SK-N-SH (cell line): ENCODE data around the gene MEPE. TPM values are rescaled to one million over a fixed set of nuclear protein-coding genes. Genes with fewer than 3 reads are reported as not detected.

Source experiments
- CTCF ChIA-PET: fragments of 300-600, 350-600 bp; formaldehyde crosslinking; extraction: SDS; loops from one replicate; lab custom pipeline; 2021; lab: Yijun Ruan, JAX
- POLR2A ChIA-PET: fragments of 350-600 bp; sonication (Branson Sonifier 250); formaldehyde crosslinking; extraction: SDS; loops from one replicate; lab custom pipeline; 2020; ENCODE audit warnings: antibody characterized with exemption, inconsistent platforms; lab: Yijun Ruan, JAX
- DNase-seq: peaks from one replicate; pipeline ENCODE4 v3.0.0; 2012
- H2AFZ ChIP-seq: fragments of 200-600 bp; sonication (generic); 2 replicates; pipeline ENCODE4 v1.8.1; 2016; ENCODE audit warnings: antibody characterized with exemption, mild to moderate bottlenecking, low read depth
- H3F3A ChIP-seq: fragments of 200-600 bp; sonication (generic); replicated peaks from 2 replicates; pipeline ENCODE3; 2016; ENCODE audit warnings: antibody characterized with exemption, mild to moderate bottlenecking; ENCODE audit not compliant: insufficient read depth
- H3K27ac ChIP-seq, 2 experiments: fragments of 200-500 bp in 1 of 2; fragments of 200-600 bp in 1 of 2; sonication (Bioruptor generic) in 1 of 2; sonication (generic), shearing (Covaris generic) in 1 of 2; 2 replicates each; pipeline versions ENCODE4 v1.5.1 to v1.6.1; 2014 to 2016; ENCODE audit warnings: low read depth in 2 of 2, inconsistent platforms in 1 of 2, low read length in 1 of 2, mild to moderate bottlenecking in 1 of 2, mixed read lengths in 1 of 2
- H3K27me3 ChIP-seq: fragments of 200-600 bp; sonication (generic), shearing (Covaris generic); 2 replicates; pipeline ENCODE4 v1.6.1; 2016; ENCODE audit warnings: mixed run types; ENCODE audit not compliant: insufficient read depth
- H3K36me3 ChIP-seq, 2 experiments: fragments of 200-500 bp in 1 of 2; fragments of 200-600 bp in 1 of 2; sonication (Bioruptor generic) in 1 of 2; sonication (generic) in 1 of 2; replicated peaks in 1 of 2; 2 replicates each; pipeline versions ENCODE3 to v1.5.1; 2014 to 2016; ENCODE audit warnings: low read length in 1 of 2, mild to moderate bottlenecking in 1 of 2; ENCODE audit not compliant: insufficient read depth in 2 of 2, control insufficient read depth in 1 of 2
- H3K4me1 ChIP-seq, 2 experiments: fragments of 200-500 bp in 1 of 2; fragments of 200-600 bp in 1 of 2; sonication (Bioruptor generic) in 1 of 2; sonication (generic), shearing (Covaris generic) in 1 of 2; 2 replicates each; pipeline versions ENCODE4 v1.5.1 to v1.6.1; 2014 to 2016; ENCODE audit warnings: low read depth in 1 of 2, low read length in 1 of 2, mixed run types in 1 of 2; ENCODE audit not compliant: insufficient read depth in 2 of 2, control insufficient read depth in 1 of 2
- H3K4me2 ChIP-seq: fragments of 200-600 bp; sonication (generic), shearing (Covaris generic); 2 replicates; pipeline ENCODE4 v1.6.1; 2017; ENCODE audit warnings: mixed run types
- H3K4me3 ChIP-seq, 2 experiments: fragments of 200-500 bp in 1 of 2; fragments of 200-600 bp in 1 of 2; sonication (Bioruptor generic) in 1 of 2; sonication (generic), shearing (Covaris generic) in 1 of 2; 2 replicates each; pipeline versions ENCODE4 v1.5.1 to v1.8.1; 2014 to 2016; ENCODE audit warnings: low read depth in 2 of 2, inconsistent platforms in 1 of 2, low read length in 1 of 2, mild to moderate bottlenecking in 1 of 2, mixed read lengths in 1 of 2, moderate library complexity in 1 of 2
- H3K79me2 ChIP-seq: fragments of 200-600 bp; sonication (generic); 2 replicates; pipeline ENCODE4 v1.8.1; 2017; ENCODE audit warnings: mild to moderate bottlenecking; ENCODE audit not compliant: insufficient read depth
- H3K9ac ChIP-seq: fragments of 200-600 bp; sonication (generic); 2 replicates; pipeline ENCODE4 v1.6.1; 2017; ENCODE audit warnings: mixed run types
- H3K9me2 ChIP-seq: fragments of 200-600 bp; sonication (generic); 2 replicates; pipeline ENCODE4 v1.6.1; 2017; ENCODE audit warnings: mixed run types
- H3K9me3 ChIP-seq: fragments of 200-600 bp; sonication (generic); 2 replicates; pipeline ENCODE4 v1.6.1; 2017; ENCODE audit warnings: mixed run types, mild to moderate bottlenecking, moderate library complexity
- H4K20me1 ChIP-seq: fragments of 200-600 bp; sonication (generic); 2 replicates; pipeline ENCODE4 v1.6.1; 2017; ENCODE audit warnings: mild to moderate bottlenecking, mixed run types; ENCODE audit not compliant: insufficient read depth
- FOXJ3 ChIP-seq: sonication (generic); formaldehyde crosslinking; IDR thresholded peaks from 2 replicates; pipeline ENCODE4 v1.5.1; 2020; ENCODE audit warnings: mild to moderate bottlenecking, missing genetic modification reagents
- JUND ChIP-seq: IDR thresholded peaks from 2 replicates; pipeline ENCODE4 v1.4.0; 2012
- NFIC ChIP-seq: IDR thresholded peaks from 2 replicates; pipeline ENCODE4 v1.4.0; 2012; ENCODE audit warnings: borderline replicate concordance
- POLR2AphosphoS5 ChIP-seq: IDR thresholded peaks from 2 replicates; pipeline ENCODE4 v1.6.1; 2012; ENCODE audit warnings: low read depth, low read length
- RFX5 ChIP-seq: IDR thresholded peaks from 2 replicates; pipeline ENCODE4 v1.6.1; 2012; ENCODE audit warnings: mild to moderate bottlenecking, improper control_type of control experiment, low read length
- RXRA ChIP-seq: IDR thresholded peaks from 2 replicates; pipeline ENCODE4 v1.4.0; 2012; ENCODE audit warnings: low read depth, mild to moderate bottlenecking, borderline replicate concordance
- SIN3A ChIP-seq: IDR thresholded peaks from 2 replicates; pipeline ENCODE4 v1.6.1; 2012; ENCODE audit warnings: low read depth, mild to moderate bottlenecking, low read length, moderate library complexity, borderline replicate concordance
- SMC3 ChIP-seq: IDR thresholded peaks from 2 replicates; pipeline ENCODE4 v1.6.1; 2012; ENCODE audit warnings: low read depth, low read length, improper control_type of control experiment
- WGBS: methylation state at CpG from one replicate; pipeline ENCODE4 v1.1.6; 2017; ENCODE audit warnings: low lambda C conversion rate; 5-methylcytosine and 5-hydroxymethylcytosine counted together
- polyA plus RNA-seq, 3 experiments: library from polyadenylated mRNA; depleted of rRNA; stranded (reverse); fragments of >200 nt; gene quantifications; 2 replicates each; pipeline ENCODE4 v1.2.3, GENCODE V29; 2012
- TF ChIP-seq, protein P1 (sequence below): IDR thresholded peaks from 2 replicates; pipeline ENCODE4 v1.4.0; 2012; ENCODE audit warnings: low read depth, borderline replicate concordance
- TF ChIP-seq, protein P2 (sequence below): IDR thresholded peaks from 2 replicates; pipeline ENCODE4 v1.4.0; 2012; ENCODE audit warnings: low read depth, borderline replicate concordance

The MEPE gene
- polyA plus RNA-seq, 1 of the 3 experiments (the other 2 are of a cell fraction), result not detected

DNA sequence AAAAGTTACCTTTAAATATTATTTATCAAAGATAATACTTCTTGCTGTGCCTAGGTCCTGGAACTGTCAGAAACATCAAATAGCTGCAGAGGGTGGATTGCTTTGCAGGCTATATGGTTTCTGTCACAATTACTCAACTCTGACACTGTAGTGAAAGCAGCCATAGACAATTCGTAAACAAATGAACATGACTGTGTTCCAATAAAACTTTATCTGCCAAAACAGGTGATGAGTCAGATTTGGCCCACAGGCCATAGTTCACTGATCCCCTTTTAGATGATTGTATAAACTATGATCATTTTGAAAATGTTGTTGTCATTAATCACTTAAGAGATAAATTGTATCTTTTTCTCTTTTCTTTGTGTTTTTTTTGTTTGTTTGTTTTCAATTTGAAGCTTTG lies 8.4 kb upstream of the MEPE start:
- no peaks in the 10 kb centered on the region for H3K9me2 ChIP-seq
- ChIA-PET POLR2A (no interaction called here), CTCF (interaction anchor here (1.1 to 1.6 kb wide), 3 partner anchors 9 to 144 kb away, joined by 3 to 5 read pairs (median 4); no protein-coding TSS in a partner anchor)
- no peaks in the 10 kb centered on the region for H3K36me3 ChIP-seq
- H4K20me1 ChIP-seq, result no peaks in the 10 kb centered on the region
- H3K4me2 ChIP-seq, result no peak overlapping the region
- no peak overlapping the region for H2AFZ ChIP-seq
- H3K9me3 ChIP-seq, result no peaks in the 10 kb centered on the region
- no peaks in the 10 kb centered on the region for H3K79me2 ChIP-seq
- no peak overlapping the region for H3K9ac ChIP-seq
- no peak overlapping the region for H3K27ac ChIP-seq
- H3K27me3 ChIP-seq, result no peaks in the 10 kb centered on the region
- WGBS, result 57% methylated on average over 1 of the region's 1 CpG
- no peak for DNase-seq
- no peak overlapping the region for H3K4me3 ChIP-seq
- no peaks in the 10 kb centered on the region; a peak in 1 of 4 replicates for H3K4me1 ChIP-seq
- no peaks in the 10 kb centered on the region for H3F3A ChIP-seq
- TF ChIP-seq JUND, result no peak
- TF ChIP-seq, protein P1, sequence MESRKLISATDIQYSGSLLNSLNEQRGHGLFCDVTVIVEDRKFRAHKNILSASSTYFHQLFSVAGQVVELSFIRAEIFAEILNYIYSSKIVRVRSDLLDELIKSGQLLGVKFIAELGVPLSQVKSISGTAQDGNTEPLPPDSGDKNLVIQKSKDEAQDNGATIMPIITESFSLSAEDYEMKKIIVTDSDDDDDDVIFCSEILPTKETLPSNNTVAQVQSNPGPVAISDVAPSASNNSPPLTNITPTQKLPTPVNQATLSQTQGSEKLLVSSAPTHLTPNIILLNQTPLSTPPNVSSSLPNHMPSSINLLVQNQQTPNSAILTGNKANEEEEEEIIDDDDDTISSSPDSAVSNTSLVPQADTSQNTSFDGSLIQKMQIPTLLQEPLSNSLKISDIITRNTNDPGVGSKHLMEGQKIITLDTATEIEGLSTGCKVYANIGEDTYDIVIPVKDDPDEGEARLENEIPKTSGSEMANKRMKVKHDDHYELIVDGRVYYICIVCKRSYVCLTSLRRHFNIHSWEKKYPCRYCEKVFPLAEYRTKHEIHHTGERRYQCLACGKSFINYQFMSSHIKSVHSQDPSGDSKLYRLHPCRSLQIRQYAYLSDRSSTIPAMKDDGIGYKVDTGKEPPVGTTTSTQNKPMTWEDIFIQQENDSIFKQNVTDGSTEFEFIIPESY, result no peak
- TF ChIP-seq SMC3, result no peak
- no peak for TF ChIP-seq POLR2AphosphoS5
- TF ChIP-seq, protein P2, sequence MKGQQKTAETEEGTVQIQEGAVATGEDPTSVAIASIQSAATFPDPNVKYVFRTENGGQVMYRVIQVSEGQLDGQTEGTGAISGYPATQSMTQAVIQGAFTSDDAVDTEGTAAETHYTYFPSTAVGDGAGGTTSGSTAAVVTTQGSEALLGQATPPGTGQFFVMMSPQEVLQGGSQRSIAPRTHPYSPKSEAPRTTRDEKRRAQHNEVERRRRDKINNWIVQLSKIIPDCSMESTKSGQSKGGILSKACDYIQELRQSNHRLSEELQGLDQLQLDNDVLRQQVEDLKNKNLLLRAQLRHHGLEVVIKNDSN, result no peak
- no peak for TF ChIP-seq SIN3A
- no peak for TF ChIP-seq FOXJ3 (CRISPR knock-in tag)
- no peak for TF ChIP-seq RXRA
- no peak for TF ChIP-seq NFIC
- TF ChIP-seq RFX5, result no peak

DNA sequence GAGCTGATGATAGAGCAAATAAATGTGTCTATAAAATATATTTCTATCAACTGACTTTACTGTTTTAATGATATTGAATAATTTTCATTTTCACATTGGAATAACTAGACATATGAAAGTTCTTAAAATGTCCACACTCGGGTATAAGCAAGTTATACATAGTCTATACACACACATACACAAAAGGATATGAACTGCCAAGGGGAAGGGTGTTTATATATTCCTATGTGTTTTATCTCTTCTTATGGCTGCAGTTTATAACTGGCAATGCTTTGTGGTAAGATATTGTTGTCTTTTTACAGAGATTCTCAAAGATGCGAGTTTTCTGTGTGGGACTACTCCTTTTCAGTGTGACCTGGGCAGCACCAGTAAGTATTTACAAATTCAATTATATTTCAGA lies 1.6 kb downstream of the MEPE start:
- DNase-seq, result no peak
- Histone ChIP-seq H3K27me3 (no peaks in the 10 kb centered on the region), H2AFZ (no peak overlapping the region), H3K4me3 (no peak overlapping the region), H3K9me3 (no peaks in the 10 kb centered on the region), H3K36me3 (no peaks in the 10 kb centered on the region), H3F3A (no peaks in the 10 kb centered on the region), H3K4me1 (peaks cover 0 to 9% of the 10 kb centered on the region in 2 experiments; a peak in 1 of 4 replicates), H3K9me2 (no peaks in the 10 kb centered on the region), H3K4me2 (no peak overlapping the region), H3K79me2 (no peaks in the 10 kb centered on the region), H3K9ac (no peak overlapping the region), H4K20me1 (no peaks in the 10 kb centered on the region), H3K27ac (no peak overlapping the region)
- TF ChIP-seq RXRA, result no peak
- ChIA-PET CTCF (interaction anchor here (0.6 to 5.0 kb wide), 2 partner anchors 14 to 152 kb away, joined by 3 to 51 read pairs; no protein-coding TSS in a partner anchor), POLR2A (no interaction called here)
- WGBS, result 47% methylated on average over 2 of the region's 2 CpGs
